ENCODE measurements around the gene GPBAR1. TPM values are rescaled to one million over a fixed set of nuclear protein-coding genes. Genes with fewer than 3 reads are reported as not detected.

The GPBAR1 gene
- total and polyA plus RNA-seq, 2 of the 8 experiments (the other 6 are each of a cell fraction or from before 2014, with no cell fraction given): 0.32 to 0.59 TPM

- Histone ChIP-seq H4K5ac (ENCODE audit: insufficient read length, low read depth, low read length) (no peak overlapping the region), H3K4me3 (ENCODE audit: extremely low read depth in 1 of 4, insufficient read depth in 2 of 4, low read depth in 3 of 4, low read length in 4 of 4) (peak overlapping the region in 1 of 4 experiments; percentile 95; a peak in 2 of 8 replicates), H4K8ac (ENCODE audit: extremely low read depth, insufficient read depth, low read length) (no peak overlapping the region), H2BK15ac (ENCODE audit: low read length) (no peak overlapping the region), H3K23ac (ENCODE audit: insufficient read length) (no peak overlapping the region), H3K27ac (ENCODE audit: low read depth, low read length) (no peak overlapping the region), H2BK20ac (ENCODE audit: low read length) (no peak overlapping the region), H3K23me2 (ENCODE audit: low read depth, low read length) (peaks cover 10% of the 10 kb centered on the region), H4K20me1 (replicated peaks in 1 of 2; ENCODE audit: control insufficient read depth in 1 of 2, insufficient read depth in 2 of 2, low read length in 2 of 2) (peaks cover 0 to 7% of the 10 kb centered on the region in 2 experiments), H2AK5ac (ENCODE audit: low read depth, low read length) (no peak overlapping the region), H3K9ac (replicated peaks in 1 of 4; ENCODE audit: extremely low read depth in 1 of 4, low read depth in 3 of 4, low read length in 3 of 4) (no peak overlapping the region; a peak in 1 of 7 replicates), H3K18ac (ENCODE audit: extremely low read depth, low read length) (no peak overlapping the region), H3K9me3 (ENCODE audit: insufficient read depth in 2 of 2, low read depth in 1 of 2, low read length in 1 of 2) (no peaks in the 10 kb centered on the region), H3K4me2 (ENCODE audit: insufficient read depth in 1 of 2, low read depth in 2 of 2, low read length in 2 of 2) (peak overlapping the region; percentile 11 to 84; a peak in 1 of 4 replicates), H2BK5ac (ENCODE audit: low read depth, low read length) (no peak overlapping the region), H2AFZ (ENCODE audit: low read length) (no peak overlapping the region), H3K4me1 (replicated peaks in 1 of 4; ENCODE audit: control insufficient read depth in 3 of 4, insufficient read depth in 4 of 4, low read length in 3 of 4) (peaks cover 0 to 7% (median 4%) of the 10 kb centered on the region in 4 experiments; a peak in 4 of 7 replicates), H4K91ac (replicated peaks; ENCODE audit: insufficient read length, low read length) (no peak overlapping the region), H2BK120ac (replicated peaks; ENCODE audit: low read depth, low read length) (no peak overlapping the region), H3K79me1 (ENCODE audit: low read depth, low read length) (peaks cover 8% of the 10 kb centered on the region; the same call in 1 of the 2 replicates), H3K27me3 (replicated peaks in 1 of 4; ENCODE audit: control insufficient read depth in 3 of 4, extremely low read depth in 1 of 4, insufficient read depth in 3 of 4, low read length in 3 of 4) (no peaks in the 10 kb centered on the region), H3K4ac (replicated peaks; ENCODE audit: insufficient read length, low read depth, low read length) (no peak overlapping the region), H2BK12ac (ENCODE audit: low read depth, low read length) (no peak overlapping the region), H3K36me3 (ENCODE audit: control insufficient read depth in 2 of 4, insufficient read depth in 4 of 4, low read length in 3 of 4) (peaks cover 1 to 38% (median 10%) of the 10 kb centered on the region in 4 experiments; a peak in 6 of 8 replicates), H3K56ac (replicated peaks; ENCODE audit: insufficient read length, low read depth, low read length) (no peak overlapping the region), H3K79me2 (ENCODE audit: control insufficient read depth in 1 of 2, insufficient read depth in 2 of 2, low read length in 2 of 2) (peaks cover 0 to 10% of the 10 kb centered on the region in 2 experiments; a peak in 2 of 4 replicates), H3K14ac (ENCODE audit: insufficient read length) (no peak overlapping the region)
- DNase-seq (ENCODE audit: low read depth in 1 of 2, low spot score in 2 of 2) (no peak), FAIRE-seq (no peak)
- 92% methylated on average over 5 of the region's 5 CpGs; no CpG with 5 or more reads in 1 of the 2 experiments for WGBS, 2 experiments (ENCODE audit: extremely low coverage in 1 of 2, insufficient coverage in 1 of 2, insufficient read length in 1 of 2, insufficient replicate concordance in 2 of 2, low coverage in 1 of 2, low lambda C conversion rate in 2 of 2, missing lambda C conversion rate in 1 of 2)
- ChIA-PET CTCF (ENCODE audit: partially characterized antibody) (interaction anchor here (0.5 to 8.2 kb wide), 27 partner anchors 11 to 415 kb away, joined by 3 to 131 read pairs (median 4); partner anchors contain the start of genes CATIP, GPBAR1 and TMBIM1), POLR2A (ENCODE audit: partially characterized antibody) (interaction anchor here (0.9 to 2.8 kb wide), 7 partner anchors 10 to 132 kb away, joined by 3 to 29 read pairs (median 6); partner anchors contain the start of genes CATIP and GPBAR1)
- TF ChIP-seq KDM4A (IDR thresholded peaks at IDR 0.05; ENCODE audit: low read depth, low read length, severe bottlenecking) (no peak), EP300 (IDR thresholded peaks at IDR 0.05; ENCODE audit: borderline replicate concordance in 1 of 2, low read depth in 2 of 2, low read length in 2 of 2) (no peak), TAF1 (IDR thresholded peaks at IDR 0.05; ENCODE audit: low read depth, low read length) (no peak)
Measured at GRCh38 chr2:218271865-218272530, 11.2 kb downstream of the GPBAR1 start.
